Retinal pigment epithelial cell (primary cell): Measurements from ENCODE around the gene TMEM171.

ENCODE experiments used
- DNase-seq: peaks from one replicate; pipeline ENCODE4 v3.0.0-alpha.2; 2010; ENCODE audit warnings: low read depth
- H3K4me3 ChIP-seq: 2 replicates; pipeline ENCODE4 v1.5.1; 2011; ENCODE audit warnings: mild to moderate bottlenecking, low read length, control low read depth, moderate library complexity
- CTCF ChIP-seq: conservative IDR thresholded peaks from 2 replicates; pipeline ENCODE4 v1.5.1; 2011; ENCODE audit warnings: low read depth, low read length, control low read depth, inconsistent platforms

TMEM171 gene

GRCh38 chr5:73174100-73174815, 53.9 kb downstream of the TMEM171 start:
- no peak for TF ChIP-seq CTCF
- no peak for DNase-seq
- no peak overlapping the region for H3K4me3 ChIP-seq

- DNase-seq = no peak
- TF ChIP-seq CTCF = no peak
- no peak overlapping the region for H3K4me3 ChIP-seq
Measured at GRCh38 chr5:73176250-73176649, 55.9 kb downstream of the TMEM171 start.

- DNase-seq = no peak
- no peak overlapping the region for H3K4me3 ChIP-seq
- no peak for TF ChIP-seq CTCF
Measured at GRCh38 chr5:73178265-73178664, 57.9 kb downstream of the TMEM171 start.

- no peak for DNase-seq
- TF ChIP-seq CTCF = no peak
- H3K4me3 ChIP-seq = no peak overlapping the region
Measured at GRCh38 chr5:73179730-73180129, 59.4 kb downstream of the TMEM171 start.

- TF ChIP-seq CTCF = no peak
- no peak for DNase-seq
- no peak overlapping the region for H3K4me3 ChIP-seq
Measured at GRCh38 chr5:73180566-73180965, 60.2 kb downstream of the TMEM171 start.
